HCT116 (cell line): ENCODE results near the gene KCNQ4. TPM values are rescaled to one million over a fixed set of nuclear protein-coding genes. Genes with fewer than 3 reads are reported as not detected.

Experiments used
- ATAC-seq: fragments of 200-7000 bp; cut with Tn5 transposase; 2 replicates; pipeline ENCODE4 v1.9.1; 2020; ENCODE audit warnings: mild to moderate bottlenecking, moderate library complexity
- BruUV-seq: library from RNA; stranded (reverse); fragments of 400-500 nt; replicated peaks from 2 replicates; lab custom pipeline; 2021; lab: Mats Ljungman, UMichigan
- CTCF ChIA-PET: fragments of 300-600 bp; sonication (Branson Sonifier 250); formaldehyde crosslinking; loops from one replicate; lab custom pipeline; 2021; ENCODE audit warnings: antibody characterized with exemption; lab: Charles Lee
- POLR2A ChIA-PET: fragments of 300-600, 350-600 bp; sonication (Branson Sonifier 250); formaldehyde crosslinking; loops from one replicate; lab custom pipeline; 2021; ENCODE audit warnings: antibody characterized with exemption; lab: Charles Lee
- RAD21 ChIA-PET, 2 experiments: fragments of 300-600 bp; sonication (Branson Sonifier 250); formaldehyde crosslinking; loops; one replicate each; lab custom pipeline; 2023; ENCODE audit warnings: low total read pairs in 2 of 2; ENCODE audit not compliant: uncharacterized antibody in 2 of 2, unreplicated experiment in 2 of 2, low non-redundant PET in 1 of 2; lab: Charles Lee
- DNase-seq: peaks from one replicate; pipeline ENCODE4 v3.0.0-alpha.2; 2010; ENCODE audit warnings: low read depth, low spot score
- H2AFZ ChIP-seq: fragments of 200-600 bp; shearing (Covaris generic), sonication (generic); 2 replicates; pipeline ENCODE4 v1.6.1; 2017; ENCODE audit warnings: low read depth, mixed run types, mixed read lengths, antibody characterized with exemption, low read length; ENCODE audit not compliant: poor library complexity, severe bottlenecking
- H3K27ac ChIP-seq: 2 replicates; pipeline ENCODE4 v1.5.1; 2012; ENCODE audit warnings: low read depth, low read length
- H3K27me3 ChIP-seq: fragments of 200-600 bp; sonication (generic); 2 replicates; pipeline ENCODE4 v1.6.1; 2016; ENCODE audit warnings: mixed run types, low read length, mixed read lengths; ENCODE audit not compliant: insufficient read depth
- H3K36me3 ChIP-seq, 2 experiments: fragments of 200-500 bp in 1 of 2; fragments of 200-600 bp in 1 of 2; sonication (Bioruptor generic) in 1 of 2; sonication (generic) in 1 of 2; 2 replicates each; pipeline versions ENCODE4 v1.5.1 to v1.6.1; 2014 to 2016; ENCODE audit warnings: low read length in 2 of 2, inconsistent platforms in 1 of 2, mixed read lengths in 1 of 2, mixed run types in 1 of 2; ENCODE audit not compliant: insufficient read depth in 2 of 2, control insufficient read depth in 1 of 2
- H3K4me1 ChIP-seq, 2 experiments: fragments of 200-600 bp in 1 of 2; sonication (generic) in 1 of 2; 2 replicates each; pipeline versions ENCODE4 v1.5.1 to v1.6.1; 2012 to 2017; ENCODE audit warnings: low read length in 2 of 2, inconsistent platforms in 1 of 2, mild to moderate bottlenecking in 1 of 2, mixed read lengths in 1 of 2, mixed run types in 1 of 2, moderate library complexity in 1 of 2; ENCODE audit not compliant: insufficient read depth in 2 of 2, control insufficient read depth in 1 of 2
- H3K4me2 ChIP-seq: fragments of 200-600 bp; sonication (generic); 2 replicates; pipeline ENCODE4 v1.6.1; 2017; ENCODE audit warnings: mixed run types, low read length, mixed read lengths
- H3K4me3 ChIP-seq, 2 experiments: fragments of 200-600 bp in 1 of 2; sonication (generic) in 1 of 2; replicated peaks in 1 of 2; 2 replicates each; pipeline ENCODE4 v1.5.1; 2011 to 2016; ENCODE audit warnings: low read length in 2 of 2, control low read depth in 1 of 2, low read depth in 1 of 2, mild to moderate bottlenecking in 1 of 2, mixed read lengths in 1 of 2, mixed run types in 1 of 2
- H3K79me2 ChIP-seq: fragments of 200-600 bp; sonication (generic); 2 replicates; pipeline ENCODE4 v1.6.1; 2017; ENCODE audit warnings: mild to moderate bottlenecking, mixed run types, low read length, moderate library complexity, mixed read lengths; ENCODE audit not compliant: insufficient read depth
- H3K9ac ChIP-seq: fragments of 200-600 bp; sonication (generic); 2 replicates; pipeline ENCODE4 v1.6.1; 2016; ENCODE audit warnings: low read length, mixed read lengths
- H3K9me2 ChIP-seq: fragments of 200-600 bp; sonication (generic), shearing (Covaris generic); 2 replicates; pipeline ENCODE4 v1.6.1; 2017; ENCODE audit warnings: mixed run types, mild to moderate bottlenecking, moderate library complexity; ENCODE audit not compliant: insufficient read depth
- H3K9me3 ChIP-seq, 2 experiments: fragments of 200-500 bp in 1 of 2; fragments of 200-600 bp in 1 of 2; sonication (Bioruptor generic) in 1 of 2; sonication (generic) in 1 of 2; 2 replicates each; pipeline ENCODE4 v1.6.1; 2014 to 2017; ENCODE audit warnings: low read length in 2 of 2, mixed read lengths in 2 of 2, inconsistent platforms in 1 of 2, low read depth in 1 of 2, mild to moderate bottlenecking in 1 of 2, mixed run types in 1 of 2, moderate library complexity in 1 of 2; ENCODE audit not compliant: control insufficient read depth in 1 of 2, insufficient read depth in 1 of 2
- H4K20me1 ChIP-seq: fragments of 200-600 bp; sonication (generic), shearing (Covaris generic); 2 replicates; pipeline ENCODE4 v1.6.1; 2017; ENCODE audit warnings: mixed run types, mild to moderate bottlenecking, moderate library complexity; ENCODE audit not compliant: insufficient read depth
- ATF3 ChIP-seq: IDR thresholded peaks from 2 replicates; pipeline ENCODE4 v1.6.1; 2012
- CBX3 ChIP-seq: IDR thresholded peaks from 2 replicates; pipeline ENCODE4 v1.6.1; 2012; ENCODE audit warnings: low read depth
- CEBPB ChIP-seq: IDR thresholded peaks from 2 replicates; pipeline ENCODE4 v1.6.1; 2012; ENCODE audit warnings: low read depth
- CTCF ChIP-seq, 3 experiments: fragments of 200-600 bp in 1 of 3; sonication (generic) in 1 of 3; IDR thresholded peaks in 2 of 3; conservative IDR thresholded peaks in 1 of 3; 2 replicates each; pipeline ENCODE4 v1.5.1; 2012 to 2017; ENCODE audit warnings: low read depth in 2 of 3, low read length in 2 of 3, antibody characterized with exemption in 1 of 3, borderline replicate concordance in 1 of 3, control low read depth in 1 of 3, mild to moderate bottlenecking in 1 of 3, mixed read lengths in 1 of 3, mixed run types in 1 of 3, moderate library complexity in 1 of 3; ENCODE audit not compliant: insufficient read depth in 1 of 3
- EGR1 ChIP-seq: IDR thresholded peaks from 2 replicates; pipeline ENCODE4 v1.6.1; 2012; ENCODE audit warnings: low read depth
- ELF1 ChIP-seq: IDR thresholded peaks from 2 replicates; pipeline ENCODE4 v1.6.1; 2012; ENCODE audit warnings: low read depth, borderline replicate concordance
- EZH2 ChIP-seq: fragments of 200-600 bp; sonication (generic); IDR thresholded peaks from 2 replicates; pipeline ENCODE4 v1.6.1; 2017; ENCODE audit warnings: antibody characterized with exemption, mixed run types
- EZH2phosphoT487 ChIP-seq: fragments of 200-600 bp; IDR thresholded peaks from 2 replicates; pipeline ENCODE4 v1.6.1; 2018; ENCODE audit warnings: antibody characterized with exemption, borderline replicate concordance
- JUND ChIP-seq: IDR thresholded peaks from 2 replicates; pipeline ENCODE4 v1.6.1; 2012
- MAX ChIP-seq: IDR thresholded peaks from 2 replicates; pipeline ENCODE4 v1.6.1; 2012
- YY1 ChIP-seq: IDR thresholded peaks from 2 replicates; pipeline ENCODE4 v1.6.1; 2011; ENCODE audit warnings: low read length, low read depth, moderate library complexity, mild to moderate bottlenecking; ENCODE audit not compliant: insufficient replicate concordance; ENCODE audit errors: extremely low read depth
- ZBTB33 ChIP-seq: IDR thresholded peaks from 2 replicates; pipeline ENCODE4 v1.6.1; 2011; ENCODE audit warnings: mild to moderate bottlenecking, low read length, moderate library complexity; ENCODE audit not compliant: insufficient replicate concordance; ENCODE audit errors: extremely low read depth
- ZFX ChIP-seq: fragments of 450-650 bp; IDR thresholded peaks from 2 replicates; pipeline ENCODE4 v1.6.1; 2017
- ZNF274 ChIP-seq: fragments of 200-500 bp; sonication (Bioruptor generic); IDR thresholded peaks from 2 replicates; pipeline ENCODE4 v1.6.1; 2014; ENCODE audit warnings: mild to moderate bottlenecking, low read depth, low read length, inconsistent platforms
- intact Hi-C: fragments of 100-400 bp; cut with micrococcal nuclease; formaldehyde crosslinking; loops from 2 replicates; pipeline ENCODE4 v1.10.0; 2022
- total RNA-seq: library from RNA; stranded (reverse); gene quantifications from one replicate; pipeline ENCODE4 v1.2.1, GENCODE V29; 2021; ENCODE audit not compliant: unreplicated experiment

KCNQ4 gene
- total RNA-seq, 1 experiment from 2014 or later = 4.1 TPM

- no peak for TF ChIP-seq CTCF (IDR thresholded peaks at IDR 0.05 in 2 of 3, conservative IDR thresholded peaks at IDR 0.05 in 1 of 3; ENCODE audit: borderline replicate concordance in 1 of 3, insufficient read depth in 1 of 3, low read depth in 2 of 3, low read length in 2 of 3)
- TF ChIP-seq ELF1 = no peak
- no peak for TF ChIP-seq MAX
- TF ChIP-seq EGR1 = no peak
- no peak for TF ChIP-seq CBX3
- no peak for TF ChIP-seq ZFX
- TF ChIP-seq ZBTB33 = no peak
- TF ChIP-seq ZNF274 = no peak
- no peak for TF ChIP-seq EZH2phosphoT487
- TF ChIP-seq JUND = no peak
These were observed 42.4 kb downstream of the KCNQ4 start (continued) for GRCh38 chr1:40825996-40826395.

- ChIA-PET RAD21 (no interaction called here), CTCF (no interaction called here), POLR2A (no interaction called here)
- H3K9me3 ChIP-seq = no peaks in the 10 kb centered on the region
- no peak overlapping the region for H2AFZ ChIP-seq
- intact Hi-C loops = no loop called here
- H3K9me2 ChIP-seq = no peaks in the 10 kb centered on the region
- no peak overlapping the region for H3K27ac ChIP-seq
- BruUV-seq = no TSS peak
- no peak overlapping the region for H3K9ac ChIP-seq
- no peaks in the 10 kb centered on the region for H3K27me3 ChIP-seq
- no peaks in the 10 kb centered on the region for H4K20me1 ChIP-seq
- H3K4me1 ChIP-seq = no peaks in the 10 kb centered on the region
- no peak for DNase-seq
- H3K36me3 ChIP-seq = no peaks in the 10 kb centered on the region
- H3K4me2 ChIP-seq = no peak overlapping the region
- no peak for ATAC-seq
- no peak overlapping the region for H3K4me3 ChIP-seq
- no peaks in the 10 kb centered on the region for H3K79me2 ChIP-seq
- TF ChIP-seq EZH2 (no peak), CEBPB (no peak), YY1 (no peak), MAX (no peak), CTCF (IDR thresholded peaks at IDR 0.05 in 2 of 3, conservative IDR thresholded peaks at IDR 0.05 in 1 of 3; ENCODE audit: borderline replicate concordance in 1 of 3, insufficient read depth in 1 of 3, low read depth in 2 of 3, low read length in 2 of 3) (no peak), ZFX (no peak), ATF3 (no peak), ELF1 (no peak), ZBTB33 (no peak), ZNF274 (no peak)
These were observed 46.2 kb downstream of the KCNQ4 start for GRCh38 chr1:40829631-40830245.
